IMR-90 (cell line): ENCODE data around the gene BRD1. TPM values are rescaled to one million over a fixed set of nuclear protein-coding genes. Genes with fewer than 3 reads are reported as not detected.

ENCODE experiments used
- ATAC-seq: fragments of 200-7000 bp; cut with Tn5 transposase; 2 replicates; pipeline ENCODE4 v1.9.1; 2020; ENCODE audit warnings: low read depth, mild to moderate bottlenecking, moderate library complexity
- BruUV-seq: library from RNA; stranded (reverse); fragments of 400-500 nt; replicated peaks from 2 replicates; lab custom pipeline; 2021; lab: Mats Ljungman, UMichigan
- CTCF ChIA-PET: fragments of 300-600 bp; formaldehyde crosslinking; extraction: SDS; loops from one replicate; lab custom pipeline; 2021; ENCODE audit warnings: antibody characterized with exemption; lab: Yijun Ruan, JAX
- POLR2A ChIA-PET: fragments of 300-600 bp; sonication (Branson Sonifier 250); formaldehyde crosslinking; loops from one replicate; lab custom pipeline; 2022; ENCODE audit warnings: antibody characterized with exemption; ENCODE audit not compliant: unreplicated experiment; lab: Charles Lee
- DNase-seq: peaks from one replicate; pipeline ENCODE4 v3.0.0; 2013
- H2AFZ ChIP-seq: replicated peaks from 2 replicates; pipeline ENCODE3; 2013; ENCODE audit warnings: low read length, mild to moderate bottlenecking; ENCODE audit not compliant: poor library complexity
- H2AK5ac ChIP-seq: 2 replicates; pipeline ENCODE4 v1.6.1; 2013; ENCODE audit warnings: low read depth, low read length, inconsistent platforms
- H2AK9ac ChIP-seq: replicated peaks from 2 replicates; pipeline ENCODE3; 2013; ENCODE audit warnings: mild to moderate bottlenecking, low read depth, low read length, moderate library complexity; ENCODE audit not compliant: poor library complexity
- H2BK120ac ChIP-seq: 2 replicates; pipeline ENCODE4 v1.6.1; 2013; ENCODE audit warnings: low read depth, low read length, inconsistent platforms
- H2BK15ac ChIP-seq: 3 replicates; pipeline ENCODE4 v1.6.1; 2013; ENCODE audit warnings: low read depth, low read length, inconsistent platforms
- H2BK20ac ChIP-seq: 2 replicates; pipeline ENCODE4 v1.6.1; 2013; ENCODE audit warnings: low read depth, mild to moderate bottlenecking, inconsistent platforms, low read length, moderate library complexity
- H2BK5ac ChIP-seq: 2 replicates; pipeline ENCODE4 v1.6.1; 2013; ENCODE audit warnings: mild to moderate bottlenecking, low read depth, low read length, inconsistent platforms; ENCODE audit not compliant: poor library complexity, severe bottlenecking
- H3K14ac ChIP-seq: replicated peaks from 2 replicates; pipeline ENCODE4 v1.6.1; 2013; ENCODE audit warnings: low read depth, low read length, inconsistent platforms
- H3K18ac ChIP-seq: 2 replicates; pipeline ENCODE4 v1.6.1; 2013; ENCODE audit warnings: low read depth, low read length, control low read depth
- H3K23ac ChIP-seq: 2 replicates; pipeline ENCODE4 v1.6.1; 2013; ENCODE audit warnings: low read depth, low read length, inconsistent platforms
- H3K27ac ChIP-seq: 2 replicates; pipeline ENCODE4 v1.5.1; 2013; ENCODE audit warnings: mild to moderate bottlenecking, control low read depth, low read length; ENCODE audit not compliant: insufficient read depth
- H3K27me3 ChIP-seq: 2 replicates; pipeline ENCODE4 v1.6.1; 2013; ENCODE audit warnings: low read length; ENCODE audit not compliant: control insufficient read depth, insufficient read depth
- H3K36me3 ChIP-seq: 2 replicates; pipeline ENCODE4 v1.6.1; 2013; ENCODE audit warnings: low read length, mixed read lengths; ENCODE audit not compliant: control insufficient read depth, insufficient read depth
- H3K4ac ChIP-seq: 2 replicates; pipeline ENCODE4 v1.6.1; 2013; ENCODE audit warnings: low read depth, low read length, inconsistent platforms
- H3K4me1 ChIP-seq: 2 replicates; pipeline ENCODE4 v1.6.1; 2013; ENCODE audit warnings: low read length, mixed read lengths; ENCODE audit not compliant: control insufficient read depth, insufficient read depth
- H3K4me2 ChIP-seq: 2 replicates; pipeline ENCODE4 v1.6.1; 2013; ENCODE audit warnings: low read depth, mild to moderate bottlenecking, control low read depth, low read length, moderate library complexity
- H3K4me3 ChIP-seq: 2 replicates; pipeline ENCODE4 v1.5.1; 2013; ENCODE audit warnings: low read depth, mild to moderate bottlenecking, control low read depth, low read length, moderate library complexity; ENCODE audit not compliant: insufficient read depth
- H3K56ac ChIP-seq: 2 replicates; pipeline ENCODE4 v1.6.1; 2013; ENCODE audit warnings: low read length, inconsistent platforms; ENCODE audit not compliant: insufficient read depth; ENCODE audit errors: extremely low read depth
- H3K79me1 ChIP-seq, 2 experiments: 2 replicates each; pipeline ENCODE4 v1.6.1; 2013; ENCODE audit warnings: low read length in 2 of 2, inconsistent platforms in 1 of 2, low read depth in 1 of 2
- H3K9ac ChIP-seq: 2 replicates; pipeline ENCODE4 v1.6.1; 2013; ENCODE audit warnings: low read depth, low read length, control low read depth
- H3K9me1 ChIP-seq: 2 replicates; pipeline ENCODE4 v1.6.1; 2013; ENCODE audit warnings: low read length, inconsistent platforms; ENCODE audit not compliant: insufficient read depth
- H3K9me3 ChIP-seq: 2 replicates; pipeline ENCODE4 v1.6.1; 2013; ENCODE audit warnings: low read length; ENCODE audit not compliant: control insufficient read depth, insufficient read depth
- H4K20me1 ChIP-seq: 2 replicates; pipeline ENCODE4 v1.6.1; 2013; ENCODE audit warnings: low read length, inconsistent platforms; ENCODE audit not compliant: insufficient read depth
- H4K5ac ChIP-seq: 2 replicates; pipeline ENCODE4 v1.6.1; 2013; ENCODE audit warnings: mild to moderate bottlenecking, low read depth, low read length, control low read depth
- H4K8ac ChIP-seq, 2 experiments: 2 replicates each; pipeline ENCODE4 v1.6.1; 2013; ENCODE audit warnings: low read depth in 2 of 2, low read length in 2 of 2, control low read depth in 1 of 2, inconsistent platforms in 1 of 2
- H4K91ac ChIP-seq: 2 replicates; pipeline ENCODE4 v1.6.1; 2013; ENCODE audit warnings: low read depth, low read length, inconsistent platforms; ENCODE audit not compliant: insufficient read depth
- BHLHE40 ChIP-seq: fragments of 150-350 bp; IDR thresholded peaks from 2 replicates; pipeline ENCODE4 v1.6.1; 2016; ENCODE audit warnings: mild to moderate bottlenecking, low read depth, low read length
- CEBPB ChIP-seq: IDR thresholded peaks from 2 replicates; pipeline ENCODE4 v1.6.1; 2012; ENCODE audit warnings: low read depth, low read length, improper control_type of control experiment
- CHD1 ChIP-seq: IDR thresholded peaks from 2 replicates; pipeline ENCODE4 v1.6.1; 2012; ENCODE audit warnings: low read depth, low read length, improper control_type of control experiment
- CTCF ChIP-seq: conservative IDR thresholded peaks from 2 replicates; pipeline ENCODE4 v1.5.1; 2012; ENCODE audit warnings: mild to moderate bottlenecking, low read depth, low read length, improper control_type of control experiment
- FOS ChIP-seq: fragments of 150-350 bp; IDR thresholded peaks from 2 replicates; pipeline ENCODE4 v1.6.1; 2016; ENCODE audit warnings: low read depth, low read length
- MAZ ChIP-seq: IDR thresholded peaks from 2 replicates; pipeline ENCODE4 v1.6.1; 2012; ENCODE audit warnings: low read depth, mild to moderate bottlenecking, low read length, improper control_type of control experiment, moderate library complexity, borderline replicate concordance
- MXI1 ChIP-seq: IDR thresholded peaks from 2 replicates; pipeline ENCODE4 v1.6.1; 2012; ENCODE audit warnings: low read depth, mild to moderate bottlenecking, low read length, moderate library complexity, borderline replicate concordance
- RCOR1 ChIP-seq: IDR thresholded peaks from 2 replicates; pipeline ENCODE4 v1.6.1; 2012; ENCODE audit warnings: mild to moderate bottlenecking, low read length, improper control_type of control experiment; ENCODE audit not compliant: insufficient replicate concordance
- SMC3 ChIP-seq: fragments of 150-350 bp; IDR thresholded peaks from 2 replicates; pipeline ENCODE4 v1.6.1; 2016; ENCODE audit warnings: low read depth, mild to moderate bottlenecking, antibody characterized with exemption, low read length, moderate library complexity
- WGBS, 2 experiments: methylation state at CpG; one replicate each; pipeline versions ENCODE4 v1.1.5 to v1.1.7; 2013; ENCODE audit warnings: missing lambda C conversion rate in 2 of 2; ENCODE audit not compliant: insufficient read length in 1 of 2; ENCODE audit errors: extremely low coverage in 2 of 2; 5-methylcytosine and 5-hydroxymethylcytosine counted together
- dilution Hi-C: fragments of 300-500 bp; cut with HindIII; formaldehyde crosslinking; loops from one replicate; pipeline ENCODE4 v1.14.3; 2018; ENCODE audit warnings: low sequenced_read_pairs; ENCODE audit not compliant: unreplicated experiment
- in situ Hi-C: fragments of 300-500 bp; cut with MboI; formaldehyde crosslinking; loops from 3 replicates; pipeline ENCODE4 v1.14.3; 2019; ENCODE audit warnings: low sequenced_read_pairs, inconsistent platforms, mixed read lengths
- intact Hi-C: fragments of 100-400 bp; cut with micrococcal nuclease; formaldehyde crosslinking; loops from 2 replicates; pipeline ENCODE4 v1.10.0; 2022
- polyA plus RNA-seq, 3 experiments: library from polyadenylated mRNA; depleted of rRNA; stranded (reverse); fragments of >200 nt; gene quantifications; 2 replicates each; pipeline ENCODE4 v1.2.3, GENCODE V29; 2012; ENCODE audit warnings: low replicate concordance in 1 of 3
- total RNA-seq: library from RNA; depleted of rRNA; stranded (reverse); fragments of >200 nt; gene quantifications from 2 replicates; pipeline ENCODE4 v1.2.3, GENCODE V29; 2012
- TF ChIP-seq, protein P1 (sequence below): fragments of 150-350 bp; IDR thresholded peaks from 2 replicates; pipeline ENCODE4 v1.6.1; 2016; ENCODE audit warnings: low read depth, mild to moderate bottlenecking, low read length, moderate library complexity, borderline replicate concordance

Gene BRD1
- total and polyA plus RNA-seq, 2 of the 4 experiments (the other 2 are of a cell fraction) = 10.0 to 10.6 TPM

DNA sequence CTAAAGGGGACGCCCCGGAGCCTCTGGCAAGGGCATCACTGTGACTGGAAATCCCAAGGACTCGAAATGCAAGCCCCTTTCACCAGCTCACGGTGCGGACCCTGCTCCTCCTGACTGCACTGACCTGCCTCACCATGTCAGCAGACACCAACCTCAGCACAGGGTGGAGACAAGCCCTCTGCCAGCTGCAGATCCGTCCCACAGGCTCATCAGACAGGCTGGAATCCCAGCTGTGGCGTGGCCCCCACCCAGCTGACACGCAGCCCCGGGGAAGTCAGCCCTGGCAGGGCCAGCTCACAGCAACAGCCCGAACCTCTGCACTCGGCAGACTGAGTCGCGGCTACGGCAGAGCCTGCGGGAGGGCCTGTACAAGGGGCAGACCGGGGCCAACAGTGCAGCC lies 36.8 kb downstream of the BRD1 start:
- BruUV-seq = no TSS peak
- WGBS, 2 experiments = 81% methylated on average over 7 of the region's 16 CpGs; no CpG with 5 or more reads in 1 of the 2 experiments
- dilution Hi-C loops = no loop called here

More for the DNA sequence above, 36.8 kb downstream of the BRD1 start:
- ChIA-PET POLR2A (no interaction called here), CTCF (interaction anchor here (1.1 kb wide), 1 partner anchor 17 kb away, joined by 3 read pairs; no protein-coding TSS in a partner anchor)
- Histone ChIP-seq H3K14ac (no peak overlapping the region), H2BK20ac (no peak overlapping the region), H4K91ac (no peak overlapping the region), H3K27me3 (no peaks in the 10 kb centered on the region), H2AFZ (no peak overlapping the region), H3K4ac (no peak overlapping the region), H3K9me1 (no peaks in the 10 kb centered on the region; the same call in 1 of the 2 replicates), H3K36me3 (peaks cover 65% of the 10 kb centered on the region), H2AK5ac (no peak overlapping the region), H3K4me3 (no peak overlapping the region), H3K79me1 (peaks cover 27 to 80% of the 10 kb centered on the region in 2 experiments), H3K9ac (no peak overlapping the region), H3K27ac (no peak overlapping the region), H3K9me3 (no peaks in the 10 kb centered on the region), H4K5ac (no peak overlapping the region), H4K20me1 (peaks cover 83% of the 10 kb centered on the region), H2BK5ac (no peak overlapping the region), H2AK9ac (no peak overlapping the region), H2BK15ac (no peak overlapping the region), H3K4me1 (peaks cover 14% of the 10 kb centered on the region), H3K4me2 (no peak overlapping the region), H2BK120ac (no peak overlapping the region), H3K23ac (no peak overlapping the region), H4K8ac (no peak overlapping the region), H3K56ac (no peak overlapping the region), H3K18ac (no peak overlapping the region)
- DNase-seq (no peak), ATAC-seq (no peak; the same call in 1 of the 2 replicates)
- no peak for TF ChIP-seq CEBPB
- no peak for TF ChIP-seq RCOR1
- no peak for TF ChIP-seq CHD1
- no peak for TF ChIP-seq SMC3
- no peak for TF ChIP-seq CTCF
- no peak for TF ChIP-seq MAZ
- no peak for TF ChIP-seq BHLHE40
- TF ChIP-seq MXI1 = no peak
- TF ChIP-seq FOS = no peak
- TF ChIP-seq, protein P1, sequence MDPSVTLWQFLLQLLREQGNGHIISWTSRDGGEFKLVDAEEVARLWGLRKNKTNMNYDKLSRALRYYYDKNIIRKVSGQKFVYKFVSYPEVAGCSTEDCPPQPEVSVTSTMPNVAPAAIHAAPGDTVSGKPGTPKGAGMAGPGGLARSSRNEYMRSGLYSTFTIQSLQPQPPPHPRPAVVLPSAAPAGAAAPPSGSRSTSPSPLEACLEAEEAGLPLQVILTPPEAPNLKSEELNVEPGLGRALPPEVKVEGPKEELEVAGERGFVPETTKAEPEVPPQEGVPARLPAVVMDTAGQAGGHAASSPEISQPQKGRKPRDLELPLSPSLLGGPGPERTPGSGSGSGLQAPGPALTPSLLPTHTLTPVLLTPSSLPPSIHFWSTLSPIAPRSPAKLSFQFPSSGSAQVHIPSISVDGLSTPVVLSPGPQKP = no peak
- in situ Hi-C loops = no loop called here
- intact Hi-C loops = no loop called here
